Nephron (organoid): ENCODE data around the gene FYCO1.

Experiments used
- H3K27ac Mint-ChIP-seq, 3 experiments: 2 replicates each; pipeline ENCODE4 v1.8.0; 2020; ENCODE audit warnings: mixed read lengths in 3 of 3, mild to moderate bottlenecking in 2 of 3, moderate library complexity in 1 of 3
- H3K27me3 Mint-ChIP-seq: 2 replicates; pipeline ENCODE4 v1.8.0; 2021; ENCODE audit warnings: low read depth, mild to moderate bottlenecking, moderate library complexity, mixed read lengths
- H3K36me3 Mint-ChIP-seq: 2 replicates; pipeline ENCODE4 v1.8.0; 2020; ENCODE audit warnings: low read depth, mixed read lengths
- H3K4me1 Mint-ChIP-seq: 2 replicates; pipeline ENCODE4 v1.8.0; 2020; ENCODE audit warnings: mixed read lengths
- H3K4me3 Mint-ChIP-seq, 3 experiments: 2 replicates each; pipeline ENCODE4 v1.8.0; 2020; ENCODE audit warnings: mild to moderate bottlenecking in 3 of 3, mixed read lengths in 3 of 3, moderate library complexity in 2 of 3
- H3K9me3 Mint-ChIP-seq: 2 replicates; pipeline ENCODE4 v1.8.0; 2020; ENCODE audit warnings: mixed read lengths
- TF ChIP-seq, protein P1 (sequence below), 3 experiments: fragments of 200-600 bp; sonication (generic); IDR thresholded peaks; one replicate each; pipeline ENCODE4 v1.5.0; 2021; ENCODE audit warnings: antibody characterized with exemption in 3 of 3; ENCODE audit not compliant: unreplicated experiment in 3 of 3

The FYCO1 gene

GRCh38 chr3:45948881-45949280, 46.7 kb downstream of the FYCO1 start:
- Mint-ChIP-seq H3K4me3 (no peak overlapping the region), H3K27ac (no peak overlapping the region), H3K27me3 (no peaks in the 10 kb centered on the region), H3K4me1 (no peaks in the 10 kb centered on the region), H3K9me3 (no peaks in the 10 kb centered on the region), H3K36me3 (peaks cover 48% of the 10 kb centered on the region)
- TF ChIP-seq, protein P1, sequence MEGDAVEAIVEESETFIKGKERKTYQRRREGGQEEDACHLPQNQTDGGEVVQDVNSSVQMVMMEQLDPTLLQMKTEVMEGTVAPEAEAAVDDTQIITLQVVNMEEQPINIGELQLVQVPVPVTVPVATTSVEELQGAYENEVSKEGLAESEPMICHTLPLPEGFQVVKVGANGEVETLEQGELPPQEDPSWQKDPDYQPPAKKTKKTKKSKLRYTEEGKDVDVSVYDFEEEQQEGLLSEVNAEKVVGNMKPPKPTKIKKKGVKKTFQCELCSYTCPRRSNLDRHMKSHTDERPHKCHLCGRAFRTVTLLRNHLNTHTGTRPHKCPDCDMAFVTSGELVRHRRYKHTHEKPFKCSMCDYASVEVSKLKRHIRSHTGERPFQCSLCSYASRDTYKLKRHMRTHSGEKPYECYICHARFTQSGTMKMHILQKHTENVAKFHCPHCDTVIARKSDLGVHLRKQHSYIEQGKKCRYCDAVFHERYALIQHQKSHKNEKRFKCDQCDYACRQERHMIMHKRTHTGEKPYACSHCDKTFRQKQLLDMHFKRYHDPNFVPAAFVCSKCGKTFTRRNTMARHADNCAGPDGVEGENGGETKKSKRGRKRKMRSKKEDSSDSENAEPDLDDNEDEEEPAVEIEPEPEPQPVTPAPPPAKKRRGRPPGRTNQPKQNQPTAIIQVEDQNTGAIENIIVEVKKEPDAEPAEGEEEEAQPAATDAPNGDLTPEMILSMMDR (IDR thresholded peaks at IDR 0.05; ENCODE audit: unreplicated experiment in 3 of 3), result no peak

GRCh38 chr3:45948311-45948781, 47.3 kb downstream of the FYCO1 start:
- H3K9me3 Mint-ChIP-seq, result no peaks in the 10 kb centered on the region
- H3K36me3 Mint-ChIP-seq, result peaks cover 43% of the 10 kb centered on the region
- H3K4me3 Mint-ChIP-seq, result no peak overlapping the region
- H3K27me3 Mint-ChIP-seq, result no peaks in the 10 kb centered on the region
- H3K27ac Mint-ChIP-seq, result no peak overlapping the region
- no peaks in the 10 kb centered on the region for H3K4me1 Mint-ChIP-seq
- TF ChIP-seq, protein P1 (IDR thresholded peaks at IDR 0.05; ENCODE audit: unreplicated experiment in 3 of 3), result no peak

DNA sequence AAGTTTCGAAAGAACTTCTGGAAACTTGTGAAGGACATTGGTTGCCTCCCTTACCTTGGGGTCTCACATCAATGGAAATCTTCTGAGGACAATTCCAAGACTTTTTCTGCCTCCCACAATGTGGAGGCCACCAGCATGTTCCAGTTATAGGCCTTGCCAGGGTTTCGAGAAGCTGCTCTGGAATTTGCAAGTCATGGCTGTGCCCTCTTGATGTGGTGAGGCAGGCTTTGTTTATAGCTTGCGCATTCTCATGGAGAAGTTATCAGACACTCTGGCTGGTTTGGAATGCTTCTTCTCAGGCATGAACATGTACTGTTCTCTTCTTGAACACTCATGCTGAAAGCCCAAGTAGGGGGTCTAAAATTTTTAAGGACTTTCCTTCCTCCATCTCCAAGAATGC, 48.3 kb downstream of the FYCO1 start:
- TF ChIP-seq, protein P1 (IDR thresholded peaks at IDR 0.05; ENCODE audit: unreplicated experiment in 3 of 3), result no peak
- Mint-ChIP-seq H3K4me3 (no peak overlapping the region), H3K9me3 (no peaks in the 10 kb centered on the region)

GRCh38 chr3:45946875-45947274, 48.7 kb downstream of the FYCO1 start:
- Mint-ChIP-seq H3K4me3 (no peak overlapping the region), H3K36me3 (peaks cover 30% of the 10 kb centered on the region), H3K9me3 (no peaks in the 10 kb centered on the region), H3K27me3 (no peaks in the 10 kb centered on the region), H3K27ac (no peak overlapping the region), H3K4me1 (no peaks in the 10 kb centered on the region)
- TF ChIP-seq, protein P1 (IDR thresholded peaks at IDR 0.05; ENCODE audit: unreplicated experiment in 3 of 3), result no peak

More for the DNA sequence above, 48.3 kb downstream of the FYCO1 start:
- Mint-ChIP-seq H3K4me1 (no peaks in the 10 kb centered on the region), H3K27ac (no peak overlapping the region), H3K36me3 (peaks cover 33% of the 10 kb centered on the region), H3K27me3 (no peaks in the 10 kb centered on the region)

DNA sequence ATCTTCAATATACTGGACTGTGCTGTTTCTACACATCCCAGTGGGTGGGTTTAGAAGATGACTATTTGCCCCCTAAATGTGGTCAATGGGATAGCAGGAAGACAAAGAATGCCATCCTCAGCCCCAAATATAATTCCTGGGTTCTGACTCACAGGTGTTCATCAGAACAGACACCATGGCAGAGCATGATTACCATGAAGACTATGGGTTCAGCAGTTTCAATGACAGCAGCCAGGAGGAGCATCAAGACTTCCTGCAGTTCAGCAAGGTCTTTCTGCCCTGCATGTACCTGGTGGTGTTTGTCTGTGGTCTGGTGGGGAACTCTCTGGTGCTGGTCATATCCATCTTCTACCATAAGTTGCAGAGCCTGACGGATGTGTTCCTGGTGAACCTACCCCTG, 49.3 kb downstream of the FYCO1 start:
- H3K27ac Mint-ChIP-seq, result no peak overlapping the region
- no peak overlapping the region for H3K4me3 Mint-ChIP-seq
- no peaks in the 10 kb centered on the region for H3K9me3 Mint-ChIP-seq
- H3K27me3 Mint-ChIP-seq, result no peaks in the 10 kb centered on the region
- TF ChIP-seq, protein P1 (IDR thresholded peaks at IDR 0.05; ENCODE audit: unreplicated experiment in 3 of 3), result no peak
- no peaks in the 10 kb centered on the region for H3K4me1 Mint-ChIP-seq
- peaks cover 30% of the 10 kb centered on the region for H3K36me3 Mint-ChIP-seq

DNA sequence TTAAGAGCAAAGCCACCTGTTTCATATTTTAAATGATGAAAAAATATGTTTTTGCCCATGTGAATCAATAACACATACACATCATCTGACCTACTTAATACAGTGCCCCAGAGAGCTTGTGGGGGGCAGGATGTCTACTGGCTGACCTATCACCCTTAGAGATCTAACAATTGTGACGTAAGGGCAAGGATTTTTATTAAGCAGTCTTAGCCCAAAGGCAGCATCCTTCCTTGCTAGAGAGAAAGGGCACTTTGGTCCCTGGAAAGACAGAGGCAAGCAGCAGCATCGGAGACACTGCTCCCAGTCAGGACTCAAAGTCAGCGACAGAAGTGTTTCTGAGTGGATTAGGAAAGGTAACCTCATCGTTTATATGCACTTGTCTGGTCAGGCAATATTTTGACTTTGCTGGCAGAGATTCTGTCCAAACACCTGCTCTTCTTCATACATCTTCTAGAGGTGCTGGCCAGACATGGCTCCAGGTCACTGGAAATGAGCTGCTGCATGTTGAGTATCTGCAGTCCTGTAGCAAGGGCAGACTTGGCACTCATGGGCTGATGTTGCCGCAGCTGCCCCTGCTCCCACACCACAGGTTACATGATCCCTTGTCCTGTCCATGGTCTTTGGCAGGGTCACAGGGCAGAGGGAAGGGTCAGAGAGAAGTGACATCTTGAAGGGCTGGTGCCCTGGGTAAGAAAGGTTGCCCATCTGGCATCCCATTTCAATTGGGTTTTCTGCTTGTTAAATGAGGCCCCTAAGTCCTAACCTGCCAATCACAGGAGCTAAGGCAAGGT, 50.6 kb downstream of the FYCO1 start:
- Mint-ChIP-seq H3K4me1 (peaks cover 5% of the 10 kb centered on the region), H3K9me3 (no peaks in the 10 kb centered on the region), H3K4me3 (no peak overlapping the region), H3K27ac (no peak overlapping the region), H3K36me3 (peaks cover 39% of the 10 kb centered on the region), H3K27me3 (no peaks in the 10 kb centered on the region)
- TF ChIP-seq, protein P1 (IDR thresholded peaks at IDR 0.05; ENCODE audit: unreplicated experiment in 3 of 3), result no peak
